GM12891 (cell line): ENCODE results near the gene HOXA11.

Source experiments
- PAX5 ChIP-seq: IDR thresholded peaks from 2 replicates; pipeline ENCODE4 v1.6.1; 2011; ENCODE audit warnings: low read length, moderate library complexity, mild to moderate bottlenecking; ENCODE audit not compliant: insufficient read depth, severe bottlenecking
- POLR2A ChIP-seq: IDR thresholded peaks from 2 replicates; pipeline ENCODE4 v1.6.1; 2011; ENCODE audit warnings: low read depth, low read length, control low read depth
- POLR2AphosphoS5 ChIP-seq: IDR thresholded peaks from 2 replicates; pipeline ENCODE4 v1.6.1; 2011; ENCODE audit warnings: low read depth, low read length, control low read depth
- POU2F2 ChIP-seq: IDR thresholded peaks from 2 replicates; pipeline ENCODE4 v1.6.1; 2011; ENCODE audit warnings: low read depth, mild to moderate bottlenecking, control low read depth, low read length, moderate library complexity
- SPI1 ChIP-seq: IDR thresholded peaks from 2 replicates; pipeline ENCODE4 v1.6.1; 2011; ENCODE audit warnings: low read depth, low read length, control low read depth
- TAF1 ChIP-seq: IDR thresholded peaks from 2 replicates; pipeline ENCODE4 v1.6.1; 2011; ENCODE audit warnings: low read depth, low read length, control low read depth

DNA sequence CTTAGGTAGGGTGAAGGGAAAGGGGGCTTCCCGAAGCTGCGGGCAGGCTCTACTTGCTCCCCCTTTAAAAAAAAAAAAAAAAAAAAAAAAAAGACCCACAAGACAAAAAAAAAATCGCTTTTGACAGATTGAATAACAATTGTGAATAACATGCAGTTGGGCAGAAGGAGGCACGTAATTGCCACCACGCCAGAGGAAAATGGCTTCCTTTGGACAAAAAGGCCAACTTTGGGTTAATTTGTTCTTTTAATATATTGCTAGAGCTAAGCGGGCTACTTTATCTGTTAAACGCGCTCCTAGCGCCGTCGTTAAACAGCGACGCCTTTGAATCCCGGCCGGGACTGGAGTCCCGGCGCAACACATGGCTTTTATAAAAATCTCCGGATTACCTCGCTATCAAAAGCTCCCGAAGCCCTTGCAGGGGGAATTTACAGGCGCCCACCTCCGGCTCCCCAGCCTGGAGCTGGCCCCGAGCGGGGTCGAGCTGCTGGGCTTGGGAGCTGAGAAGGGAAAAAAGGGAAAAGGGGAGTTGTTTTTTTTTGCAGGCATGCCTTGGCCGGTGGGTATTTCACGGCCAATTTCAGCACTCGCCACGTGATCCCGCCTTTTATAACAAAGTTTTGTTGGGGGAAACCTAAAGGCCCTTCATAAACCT is 1.2 kb downstream of the HOXA11 start:
- TF ChIP-seq POLR2A (no peak), TAF1 (no peak), POLR2AphosphoS5 (no peak), SPI1 (no peak), PAX5 (no peak), POU2F2 (no peak)
